ENCODE measurements around the gene NLRP13.

DNA sequence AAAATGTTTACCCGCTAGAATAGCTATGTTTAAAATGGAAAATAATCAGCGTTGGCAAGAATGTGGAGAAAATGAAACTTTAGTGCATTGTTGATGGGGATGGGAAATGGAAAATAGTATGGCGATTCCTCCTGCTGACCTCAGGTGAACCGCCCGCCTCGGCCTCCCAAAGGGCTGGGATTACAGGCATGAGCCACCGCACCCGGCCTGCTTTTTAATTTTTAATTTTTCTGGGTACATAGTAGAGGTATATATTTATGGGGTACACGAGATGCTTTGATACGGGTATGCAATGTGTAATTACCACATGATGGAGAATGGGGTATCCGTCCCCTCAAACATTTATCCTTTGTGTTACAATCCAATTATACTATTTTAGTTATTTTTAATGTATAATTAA, 8.2 kb upstream of the NLRP13 start:
- TF ChIP-seq EP300 (IDR thresholded peaks at IDR 0.05) = no peak
- no peak for TF ChIP-seq POLR2A (IDR thresholded peaks at IDR 0.05)

Data from stomach (tissue), 4 donors.